Measurements from ENCODE around the gene CFDP1. TPM values are rescaled to one million over a fixed set of nuclear protein-coding genes. Genes with fewer than 3 reads are reported as not detected.

The CFDP1 gene
- total and polyA plus RNA-seq, 2 of the 13 experiments (the other 11 are each of a cell fraction or from before 2014, with no cell fraction given): 78.6 to 153 TPM

GRCh38 chr16:75464122-75464918 is 31.0 kb upstream of the CFDP1 start, which contains the start of gene TMEM170A (continued):
- TF ChIP-seq CENPBD1 (CRISPR knock-in tag; IDR thresholded peaks at IDR 0.05; ENCODE audit: borderline replicate concordance, low read depth): 0 out of 2 replicates have a peak, but pooled peaks have one; percentile 71
- 0 out of 2 replicates have a peak, but pooled peaks have one; percentile 83 for TF ChIP-seq ZNF572 (CRISPR knock-in tag; IDR thresholded peaks at IDR 0.05)
- TF ChIP-seq REXO4 (CRISPR knock-in tag; IDR thresholded peaks at IDR 0.05; ENCODE audit: borderline replicate concordance): no peak
- TF ChIP-seq ZNF710 (CRISPR knock-in tag; IDR thresholded peaks at IDR 0.05; ENCODE audit: borderline replicate concordance): peak; percentile 53
- TF ChIP-seq POGZ (CRISPR knock-in tag; IDR thresholded peaks at IDR 0.05): peak; percentile 98
- TF ChIP-seq PRPF4 (IDR thresholded peaks at IDR 0.05; ENCODE audit: low read depth, low read length, poor library complexity, severe bottlenecking): no peak
- 0 out of 2 replicates have a peak, but pooled peaks have one; percentile 32 for TF ChIP-seq ZNF253 (CRISPR knock-in tag; IDR thresholded peaks at IDR 0.05; ENCODE audit: borderline replicate concordance)
- TF ChIP-seq ZFP41 (CRISPR knock-in tag; IDR thresholded peaks at IDR 0.05; ENCODE audit: borderline replicate concordance): no peak; the same call in 1 of the 2 replicates
- no peak for TF ChIP-seq ZNF839 (CRISPR knock-in tag; IDR thresholded peaks at IDR 0.05; ENCODE audit: borderline replicate concordance)
- peak; percentile 87 for TF ChIP-seq ZNF546 (CRISPR knock-in tag; conservative IDR thresholded peaks at IDR 0.05)
- TF ChIP-seq PAF1 (CRISPR knock-in tag; IDR thresholded peaks at IDR 0.05): no peak
- 0 out of 2 replicates have a peak, but pooled peaks have one; percentile 23 for TF ChIP-seq HOXA9 (CRISPR knock-in tag; IDR thresholded peaks at IDR 0.05; ENCODE audit: borderline replicate concordance)
- TF ChIP-seq ZNF784 (CRISPR knock-in tag; IDR thresholded peaks at IDR 0.05; ENCODE audit: borderline replicate concordance): peak; percentile 94; the same call in 1 of the 2 replicates
- no peak for TF ChIP-seq ARNT (IDR thresholded peaks at IDR 0.05)
- TF ChIP-seq KDM3A (CRISPR knock-in tag; IDR thresholded peaks at IDR 0.05; ENCODE audit: low read depth): peak; percentile 97; the same call in 1 of the 2 replicates
- peak; percentile 93 for TF ChIP-seq PATZ1 (CRISPR knock-in tag; IDR thresholded peaks at IDR 0.05)
- TF ChIP-seq ESRRA (CRISPR knock-in tag; IDR thresholded peaks at IDR 0.05; ENCODE audit: low read depth): no peak; the same call in none of the 2 replicates
- peak; percentile 34 for TF ChIP-seq UBTF (CRISPR knock-in tag; IDR thresholded peaks at IDR 0.05)
- 0 out of 2 replicates have a peak, but pooled peaks have one; percentile 90 for TF ChIP-seq ZNF747 (CRISPR knock-in tag; IDR thresholded peaks at IDR 0.05; ENCODE audit: borderline replicate concordance)
- TF ChIP-seq TBP (CRISPR knock-in tag; IDR thresholded peaks at IDR 0.05): peak; percentile 66; the same call in 1 of the 2 replicates
- peak; percentile 97 for TF ChIP-seq POLR2G (IDR thresholded peaks at IDR 0.05; ENCODE audit: low read depth, low read length)

All from HepG2 (cell line).